Skeletal muscle satellite cell (primary cell): ENCODE results near the gene MTAP.

Source experiments
- H3K27me3 ChIP-seq: 2 replicates; pipeline ENCODE4 v1.7.0; 2013; ENCODE audit warnings: low read length; ENCODE audit not compliant: control insufficient read depth, insufficient read depth
- H3K36me3 ChIP-seq: 2 replicates; pipeline ENCODE4 v1.7.0; 2013; ENCODE audit warnings: mild to moderate bottlenecking, control low read depth, low read length; ENCODE audit not compliant: insufficient read depth
- H3K4me1 ChIP-seq: 2 replicates; pipeline ENCODE4 v1.7.0; 2013; ENCODE audit warnings: low read length; ENCODE audit not compliant: control insufficient read depth, insufficient read depth
- H3K4me2 ChIP-seq: 2 replicates; pipeline ENCODE4 v1.7.0; 2013; ENCODE audit warnings: mild to moderate bottlenecking, low read length
- H3K4me3 ChIP-seq: 2 replicates; pipeline ENCODE4 v1.7.0; 2013; ENCODE audit warnings: low read length
- H3K9ac ChIP-seq: 2 replicates; pipeline ENCODE4 v1.7.0; 2013; ENCODE audit warnings: mild to moderate bottlenecking, low read depth, low read length, moderate library complexity
- H3K9me3 ChIP-seq: replicated peaks from 2 replicates; pipeline ENCODE4 v1.7.0; 2013; ENCODE audit warnings: mild to moderate bottlenecking, control low read depth, low read length

Gene MTAP

DNA sequence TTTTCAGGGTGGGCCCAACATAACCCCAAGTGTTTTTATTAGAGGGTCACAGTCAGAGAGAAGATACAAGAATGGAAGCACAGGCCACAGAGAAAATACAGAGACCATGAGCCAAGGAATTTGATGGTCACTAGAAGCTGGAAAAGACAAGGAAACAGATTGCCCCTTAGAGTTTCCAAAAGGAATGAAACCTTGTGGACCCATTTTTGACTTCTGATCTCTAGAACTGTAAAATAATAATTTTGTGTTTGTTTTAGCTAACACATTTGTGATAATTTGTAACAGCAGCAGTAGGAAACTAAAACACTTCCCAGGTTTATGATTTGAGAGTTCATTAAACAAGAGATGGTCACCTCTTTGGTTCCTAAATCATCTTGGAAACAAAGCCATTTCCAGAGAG lies 169.9 kb downstream of the MTAP start:
- no peak overlapping the region for H3K4me3 ChIP-seq
- H3K9me3 ChIP-seq, result peaks cover 9% of the 10 kb centered on the region
- H3K4me2 ChIP-seq, result no peak overlapping the region
- H3K27me3 ChIP-seq, result peaks cover 56% of the 10 kb centered on the region
- H3K4me1 ChIP-seq, result peaks cover 28% of the 10 kb centered on the region
- H3K36me3 ChIP-seq, result peaks cover 10% of the 10 kb centered on the region
- no peak overlapping the region for H3K9ac ChIP-seq

DNA sequence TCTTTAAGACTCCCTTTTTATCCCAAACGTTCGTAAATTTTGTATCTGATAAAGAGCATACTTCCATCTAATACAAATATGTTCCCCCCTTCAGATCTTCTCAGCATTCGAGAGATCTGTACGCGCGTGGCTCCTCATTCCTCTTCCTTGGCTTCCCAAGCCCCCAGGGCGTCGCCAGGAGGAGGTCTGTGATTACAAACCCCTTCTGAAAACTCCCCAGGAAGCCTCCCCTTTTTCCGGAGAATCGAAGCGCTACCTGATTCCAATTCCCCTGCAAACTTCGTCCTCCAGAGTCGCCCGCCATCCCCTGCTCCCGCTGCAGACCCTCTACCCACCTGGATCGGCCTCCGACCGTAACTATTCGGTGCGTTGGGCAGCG lies 171.9 kb downstream of the MTAP start:
- Histone ChIP-seq H3K4me1 (peaks cover 24% of the 10 kb centered on the region), H3K36me3 (peaks cover 8% of the 10 kb centered on the region), H3K4me3 (peak overlapping the region; percentile 91), H3K27me3 (peaks cover 39% of the 10 kb centered on the region), H3K4me2 (peak overlapping the region; percentile 90), H3K9ac (peak overlapping the region; percentile 80), H3K9me3 (peaks cover under 1% of the 10 kb centered on the region)

DNA sequence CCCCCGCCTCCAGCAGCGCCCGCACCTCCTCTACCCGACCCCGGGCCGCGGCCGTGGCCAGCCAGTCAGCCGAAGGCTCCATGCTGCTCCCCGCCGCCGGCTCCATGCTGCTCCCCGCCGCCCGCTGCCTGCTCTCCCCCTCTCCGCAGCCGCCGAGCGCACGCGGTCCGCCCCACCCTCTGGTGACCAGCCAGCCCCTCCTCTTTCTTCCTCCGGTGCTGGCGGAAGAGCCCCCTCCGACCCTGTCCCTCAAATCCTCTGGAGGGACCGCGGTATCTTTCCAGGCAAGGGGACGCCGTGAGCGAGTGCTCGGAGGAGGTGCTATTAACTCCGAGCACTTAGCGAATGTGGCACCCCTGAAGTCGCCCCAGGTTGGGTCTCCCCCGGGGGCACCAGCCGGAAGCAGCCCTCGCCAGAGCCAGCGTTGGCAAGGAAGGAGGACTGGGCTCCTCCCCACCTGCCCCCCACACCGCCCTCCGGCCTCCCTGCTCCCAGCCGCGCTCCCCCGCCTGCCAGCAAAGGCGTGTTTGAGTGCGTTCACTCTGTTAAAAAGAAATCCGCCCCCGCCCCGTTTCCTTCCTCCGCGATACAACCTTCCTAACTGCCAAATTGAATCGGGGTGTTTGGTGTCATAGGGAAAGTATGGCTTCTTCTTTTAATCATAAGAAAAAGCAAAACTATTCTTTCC lies 172.4 kb downstream of the MTAP start:
- Histone ChIP-seq H3K36me3 (peaks cover 8% of the 10 kb centered on the region), H3K4me1 (peaks cover 24% of the 10 kb centered on the region), H3K9me3 (no peaks in the 10 kb centered on the region), H3K4me2 (peak overlapping the region; percentile 90), H3K4me3 (peak overlapping the region; percentile 91), H3K9ac (peak overlapping the region; percentile 80), H3K27me3 (peaks cover 36% of the 10 kb centered on the region)

DNA sequence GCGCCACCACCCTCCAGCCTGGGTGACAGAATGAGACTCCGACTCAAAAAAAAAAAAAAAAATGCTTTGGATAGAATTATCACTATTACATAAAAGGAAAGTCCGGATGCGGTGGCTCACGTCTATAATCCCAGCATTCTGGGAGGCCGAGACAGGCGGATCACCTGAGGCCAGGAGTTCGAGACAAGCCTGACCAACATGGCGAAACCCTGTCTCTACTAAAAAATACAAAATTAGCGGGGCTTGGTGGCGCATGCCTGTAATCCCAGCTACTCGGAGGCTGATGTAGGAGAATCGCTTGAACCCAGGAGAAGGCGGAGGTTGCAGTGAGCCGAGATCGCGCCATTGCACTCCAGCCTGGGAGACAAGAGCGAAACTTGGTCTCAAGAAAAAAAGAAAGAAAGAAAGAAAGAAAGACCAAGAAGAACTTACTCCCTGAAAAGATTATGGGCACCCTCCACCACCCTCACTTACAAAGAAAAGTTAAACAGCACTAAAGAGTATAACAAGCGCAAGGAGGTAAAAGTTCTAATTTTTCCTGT lies 174.0 kb downstream of the MTAP start:
- Histone ChIP-seq H3K4me3 (no peak overlapping the region), H3K27me3 (peaks cover 27% of the 10 kb centered on the region), H3K9ac (no peak overlapping the region), H3K9me3 (no peaks in the 10 kb centered on the region), H3K4me2 (peak overlapping the region; percentile 90), H3K4me1 (peaks cover 19% of the 10 kb centered on the region), H3K36me3 (no peaks in the 10 kb centered on the region)

DNA sequence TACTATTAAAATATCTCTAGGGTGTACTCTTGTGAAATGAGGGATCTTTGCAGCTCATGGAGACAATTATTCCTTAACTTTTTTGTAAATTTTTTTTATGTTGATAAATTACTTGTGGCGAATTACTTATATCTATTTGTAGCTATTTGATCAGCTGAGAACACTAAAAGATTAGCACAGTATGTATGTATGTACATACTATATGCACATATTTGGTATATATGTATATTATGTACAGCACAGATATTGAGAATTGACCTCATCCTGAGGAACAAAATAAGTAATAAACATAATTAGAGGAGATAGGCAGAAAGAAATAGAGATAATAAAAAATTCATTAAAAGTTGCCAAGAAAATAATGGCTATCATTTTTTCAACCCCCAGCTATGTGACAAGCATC lies 180.0 kb downstream of the MTAP start:
- peaks cover 8% of the 10 kb centered on the region for H3K4me1 ChIP-seq
- no peak overlapping the region for H3K4me3 ChIP-seq
- H3K27me3 ChIP-seq, result no peaks in the 10 kb centered on the region
- H3K4me2 ChIP-seq, result no peak overlapping the region
- H3K9me3 ChIP-seq, result no peaks in the 10 kb centered on the region
- no peak overlapping the region for H3K9ac ChIP-seq
- H3K36me3 ChIP-seq, result no peaks in the 10 kb centered on the region

DNA sequence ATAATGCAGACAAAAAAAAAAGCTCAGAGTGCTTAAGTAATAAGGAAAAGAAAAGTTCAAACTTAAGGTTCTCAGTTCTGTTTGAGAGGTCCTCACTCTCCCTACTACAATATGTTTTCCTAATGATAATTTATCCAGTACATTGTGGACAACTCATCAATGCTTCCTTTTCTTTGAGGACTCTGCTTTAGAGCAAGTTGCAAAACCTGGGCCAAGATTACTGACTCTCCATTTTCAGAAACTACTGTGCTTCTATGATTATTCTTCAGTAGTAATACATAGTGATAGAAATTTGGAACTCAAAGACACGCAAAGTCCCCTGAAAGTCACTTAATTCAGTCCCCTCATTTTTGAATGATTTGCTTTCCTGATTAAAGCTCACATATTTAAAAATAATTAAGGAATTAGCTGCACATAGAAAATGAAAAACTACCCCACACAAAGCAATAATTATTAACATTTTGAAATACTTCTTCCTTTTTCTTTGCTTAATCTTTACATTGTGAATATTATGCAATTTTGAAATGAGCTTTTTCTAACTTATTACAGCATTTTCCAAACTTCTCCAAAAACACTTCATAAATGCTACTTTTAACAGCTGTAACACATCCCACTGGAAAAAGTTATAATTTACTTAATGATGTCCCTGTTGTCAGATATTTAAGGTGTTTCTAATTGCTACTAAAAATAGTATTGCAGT lies 180.6 kb downstream of the MTAP start:
- H3K4me1 ChIP-seq, result peaks cover 14% of the 10 kb centered on the region
- no peak overlapping the region for H3K4me2 ChIP-seq
- no peaks in the 10 kb centered on the region for H3K36me3 ChIP-seq
- no peak overlapping the region for H3K9ac ChIP-seq
- H3K9me3 ChIP-seq, result no peaks in the 10 kb centered on the region
- H3K27me3 ChIP-seq, result no peaks in the 10 kb centered on the region
- H3K4me3 ChIP-seq, result no peak overlapping the region

DNA sequence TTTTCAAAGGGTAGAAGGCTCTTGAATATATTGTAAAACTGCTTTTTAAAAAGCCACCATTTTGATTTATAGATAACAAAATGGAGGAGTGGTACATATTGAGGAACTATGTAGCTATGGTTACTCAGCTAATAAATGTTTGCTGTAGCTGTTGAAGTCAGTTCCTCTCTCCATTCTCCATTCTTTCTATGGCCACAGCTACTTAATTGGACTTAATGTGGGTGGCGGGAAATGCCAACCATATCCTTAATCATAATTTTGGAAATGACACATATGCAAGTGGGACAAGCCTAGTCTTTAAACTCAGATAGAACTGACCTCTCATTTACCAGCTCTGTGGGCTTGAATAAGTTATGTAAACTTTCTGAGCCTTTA lies 181.1 kb downstream of the MTAP start:
- Histone ChIP-seq H3K36me3 (no peaks in the 10 kb centered on the region), H3K9ac (no peak overlapping the region), H3K27me3 (no peaks in the 10 kb centered on the region), H3K4me3 (no peak overlapping the region), H3K4me1 (peaks cover 19% of the 10 kb centered on the region), H3K9me3 (no peaks in the 10 kb centered on the region), H3K4me2 (no peak overlapping the region)

DNA sequence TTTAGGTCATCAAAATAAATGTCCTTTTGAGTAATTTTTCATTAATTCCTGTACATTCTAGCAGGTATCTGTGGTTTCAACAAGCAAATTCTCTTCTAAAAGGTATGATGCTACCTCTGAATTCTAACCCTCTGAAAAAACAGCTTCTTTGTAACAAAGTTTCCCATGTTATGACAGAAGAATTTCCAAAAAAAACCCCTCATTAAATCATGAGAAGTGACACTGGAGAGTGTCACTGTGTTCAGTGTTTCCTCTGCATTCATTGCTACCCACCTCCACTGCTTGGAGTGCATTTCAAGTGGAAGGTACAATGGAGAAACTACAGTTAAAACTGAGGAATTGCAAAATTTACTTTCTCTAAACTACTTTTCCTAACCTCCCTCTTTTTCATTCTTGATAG lies 181.7 kb downstream of the MTAP start:
- no peaks in the 10 kb centered on the region for H3K36me3 ChIP-seq
- H3K4me2 ChIP-seq, result no peak overlapping the region
- H3K4me3 ChIP-seq, result no peak overlapping the region
- H3K9ac ChIP-seq, result no peak overlapping the region
- peaks cover 19% of the 10 kb centered on the region for H3K4me1 ChIP-seq
- H3K27me3 ChIP-seq, result no peaks in the 10 kb centered on the region
- H3K9me3 ChIP-seq, result no peaks in the 10 kb centered on the region

DNA sequence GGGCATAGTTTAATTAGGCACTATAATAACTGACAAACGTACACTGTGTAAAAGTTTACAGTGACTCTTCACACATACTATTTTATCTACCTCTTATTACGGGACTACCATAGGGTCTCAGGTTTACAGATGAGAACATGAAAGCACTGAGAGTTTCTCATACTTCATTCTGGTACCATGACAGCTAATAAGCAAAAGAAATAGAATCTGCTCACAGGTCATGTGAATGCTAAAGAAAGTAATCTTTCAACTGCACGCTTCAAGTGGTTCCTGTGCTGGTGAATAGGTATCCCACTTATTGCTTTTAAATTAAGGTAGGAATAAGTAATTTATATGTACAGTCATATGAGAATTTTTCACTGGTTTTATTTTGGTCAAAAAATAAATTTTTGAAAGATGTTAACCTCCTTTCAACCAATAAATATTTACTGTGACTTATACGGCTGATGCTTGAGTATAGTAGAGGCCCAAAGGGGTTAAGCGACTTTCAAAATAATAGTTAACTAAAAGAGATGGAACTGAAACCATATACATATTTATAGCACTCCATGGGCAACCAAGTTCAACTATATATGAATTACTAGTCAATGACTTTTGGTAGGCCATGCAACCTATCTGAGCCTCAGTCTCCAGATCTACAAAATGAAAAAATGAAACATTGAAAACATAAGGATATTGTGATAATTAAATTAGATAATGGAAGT lies 183.7 kb downstream of the MTAP start:
- no peak overlapping the region for H3K4me3 ChIP-seq
- no peaks in the 10 kb centered on the region for H3K9me3 ChIP-seq
- no peak overlapping the region for H3K9ac ChIP-seq
- no peaks in the 10 kb centered on the region for H3K27me3 ChIP-seq
- peaks cover 19% of the 10 kb centered on the region for H3K4me1 ChIP-seq
- H3K4me2 ChIP-seq, result no peak overlapping the region
- peaks cover 2% of the 10 kb centered on the region for H3K36me3 ChIP-seq
